OCI-LY3 (cell line): ENCODE data around the gene SETBP1.

Source experiments
- EZH2phosphoT487 ChIP-seq: fragments of 200-600 bp; shearing (Covaris generic); IDR thresholded peaks from 2 replicates; pipeline ENCODE4 v1.6.1; 2018; ENCODE audit warnings: antibody characterized with exemption, mixed run types, low read depth
- TF ChIP-seq, protein P1 (sequence below): fragments of 200-600, 300-600 bp; sonication (generic); IDR thresholded peaks from 2 replicates; pipeline ENCODE4 v1.5.1; 2014; ENCODE audit warnings: antibody characterized with exemption, low read length, low read depth

DNA sequence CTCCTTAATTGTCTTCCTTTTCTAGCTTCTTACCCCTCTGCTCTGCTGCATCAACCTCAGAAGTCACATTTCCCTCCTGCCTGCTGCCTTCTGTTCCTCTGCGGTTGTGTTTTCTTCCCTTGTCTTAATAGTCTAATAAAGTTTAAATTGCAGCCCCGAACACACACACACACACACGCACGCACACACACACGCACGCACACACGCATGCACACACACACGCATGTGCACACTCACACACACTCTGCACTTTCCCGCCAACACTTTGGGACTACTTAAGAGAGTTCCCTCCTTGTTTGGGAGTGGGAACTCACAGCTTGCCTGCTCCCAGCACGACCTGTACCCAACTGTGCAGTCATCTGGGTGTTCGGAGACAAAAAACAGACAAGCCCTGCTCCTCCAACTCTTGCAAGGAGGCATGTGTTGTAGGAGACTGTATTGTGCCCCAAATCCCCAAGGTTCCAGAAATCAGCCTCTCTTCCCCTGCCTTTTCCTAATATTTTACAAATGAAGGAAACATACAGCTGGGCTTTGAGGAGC, 99.1 kb downstream of the SETBP1 start:
- TF ChIP-seq, protein P1, sequence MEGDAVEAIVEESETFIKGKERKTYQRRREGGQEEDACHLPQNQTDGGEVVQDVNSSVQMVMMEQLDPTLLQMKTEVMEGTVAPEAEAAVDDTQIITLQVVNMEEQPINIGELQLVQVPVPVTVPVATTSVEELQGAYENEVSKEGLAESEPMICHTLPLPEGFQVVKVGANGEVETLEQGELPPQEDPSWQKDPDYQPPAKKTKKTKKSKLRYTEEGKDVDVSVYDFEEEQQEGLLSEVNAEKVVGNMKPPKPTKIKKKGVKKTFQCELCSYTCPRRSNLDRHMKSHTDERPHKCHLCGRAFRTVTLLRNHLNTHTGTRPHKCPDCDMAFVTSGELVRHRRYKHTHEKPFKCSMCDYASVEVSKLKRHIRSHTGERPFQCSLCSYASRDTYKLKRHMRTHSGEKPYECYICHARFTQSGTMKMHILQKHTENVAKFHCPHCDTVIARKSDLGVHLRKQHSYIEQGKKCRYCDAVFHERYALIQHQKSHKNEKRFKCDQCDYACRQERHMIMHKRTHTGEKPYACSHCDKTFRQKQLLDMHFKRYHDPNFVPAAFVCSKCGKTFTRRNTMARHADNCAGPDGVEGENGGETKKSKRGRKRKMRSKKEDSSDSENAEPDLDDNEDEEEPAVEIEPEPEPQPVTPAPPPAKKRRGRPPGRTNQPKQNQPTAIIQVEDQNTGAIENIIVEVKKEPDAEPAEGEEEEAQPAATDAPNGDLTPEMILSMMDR, result no peak
- TF ChIP-seq EZH2phosphoT487, result no peak
